Astrocyte (in vitro differentiated cells and primary cell): ENCODE measurements around the gene SEMA3G. TPM values are rescaled to one million over a fixed set of nuclear protein-coding genes. Genes with fewer than 3 reads are reported as not detected.

Experiments
- DNase-seq: peaks from one replicate; pipeline ENCODE4 v3.0.0-alpha.2; 2010; ENCODE audit warnings: low read depth
- FAIRE-seq: peaks from 2 replicates; lab custom pipeline; 2011; peaks lifted over from hg19 to GRCh38; lab: Jason Lieb, UNC
- H2AFZ ChIP-seq: 2 replicates; pipeline ENCODE4 v1.6.0; 2012; ENCODE audit warnings: low read depth, low read length, inconsistent platforms
- H3K27ac ChIP-seq: 2 replicates; pipeline ENCODE4 v1.5.1; 2011; ENCODE audit warnings: low read depth, low read length, inconsistent platforms
- H3K27me3 ChIP-seq: 2 replicates; pipeline ENCODE4 v1.6.0; 2011; ENCODE audit warnings: low read length, inconsistent platforms; ENCODE audit not compliant: insufficient read depth
- H3K36me3 ChIP-seq: 2 replicates; pipeline ENCODE4 v1.5.1; 2011; ENCODE audit warnings: low read length, inconsistent platforms; ENCODE audit not compliant: insufficient read depth
- H3K4me1 ChIP-seq: 2 replicates; pipeline ENCODE4 v1.5.1; 2011; ENCODE audit warnings: low read length, inconsistent platforms; ENCODE audit not compliant: insufficient read depth
- H3K4me2 ChIP-seq: 2 replicates; pipeline ENCODE4 v1.6.0; 2012; ENCODE audit warnings: low read length, inconsistent platforms
- H3K4me3 ChIP-seq: 2 replicates; pipeline ENCODE4 v1.5.1; 2011; ENCODE audit warnings: low read depth, mild to moderate bottlenecking, low read length, inconsistent platforms; ENCODE audit not compliant: insufficient read depth
- H3K79me2 ChIP-seq: 2 replicates; pipeline ENCODE4 v1.6.0; 2012; ENCODE audit warnings: mild to moderate bottlenecking, low read length, inconsistent platforms; ENCODE audit not compliant: insufficient read depth
- H3K9ac ChIP-seq: 2 replicates; pipeline ENCODE4 v1.6.0; 2012; ENCODE audit warnings: mild to moderate bottlenecking, low read length, inconsistent platforms
- H3K9me3 ChIP-seq: 2 replicates; pipeline ENCODE4 v1.5.1; 2012; ENCODE audit warnings: low read depth, mild to moderate bottlenecking, low read length, inconsistent platforms; ENCODE audit not compliant: insufficient read depth
- H4K20me1 ChIP-seq: 2 replicates; pipeline ENCODE4 v1.6.0; 2012; ENCODE audit warnings: low read length, inconsistent platforms; ENCODE audit not compliant: insufficient read depth
- H3K27ac Mint-ChIP-seq: one replicate; pipeline ENCODE4 v1.8.0; 2021; ENCODE audit warnings: mild to moderate bottlenecking, mixed read lengths; ENCODE audit not compliant: unreplicated experiment
- H3K27me3 Mint-ChIP-seq: one replicate; pipeline ENCODE4 v1.8.0; 2021; ENCODE audit warnings: low read depth, mixed read lengths; ENCODE audit not compliant: unreplicated experiment
- H3K36me3 Mint-ChIP-seq: one replicate; pipeline ENCODE4 v1.8.0; 2021; ENCODE audit warnings: low read depth, mixed read lengths; ENCODE audit not compliant: unreplicated experiment
- H3K4me1 Mint-ChIP-seq: one replicate; pipeline ENCODE4 v1.8.0; 2021; ENCODE audit warnings: low read depth, mixed read lengths; ENCODE audit not compliant: unreplicated experiment
- H3K4me3 Mint-ChIP-seq: one replicate; pipeline ENCODE4 v1.8.0; 2021; ENCODE audit warnings: mild to moderate bottlenecking, moderate library complexity, mixed read lengths; ENCODE audit not compliant: unreplicated experiment
- H3K9me3 Mint-ChIP-seq: one replicate; pipeline ENCODE4 v1.8.0; 2021; ENCODE audit warnings: mild to moderate bottlenecking, mixed read lengths; ENCODE audit not compliant: unreplicated experiment
- CTCF ChIP-seq: IDR thresholded peaks from 2 replicates; pipeline ENCODE4 v1.5.1; 2011; ENCODE audit warnings: low read depth, mild to moderate bottlenecking, inconsistent platforms, low read length, moderate library complexity; ENCODE audit not compliant: insufficient read depth
- EZH2 ChIP-seq: IDR thresholded peaks from 2 replicates; pipeline ENCODE4 v1.6.1; 2012; ENCODE audit warnings: mild to moderate bottlenecking, low read length, inconsistent platforms; ENCODE audit not compliant: insufficient read depth
- total RNA-seq: library from RNA; stranded (reverse); gene quantifications from 2 replicates; pipeline ENCODE4 v1.2.1, GENCODE V29; 2021

The SEMA3G gene
- total RNA-seq, 1 donor from 2014 or later: 0.09 TPM

GRCh38 chr3:52395503-52395865 is 49.4 kb downstream of the SEMA3G start:
- peaks cover 2% of the 10 kb centered on the region for H3K9me3 Mint-ChIP-seq
- H3K27ac ChIP-seq: no peak overlapping the region
- FAIRE-seq (no peak), DNase-seq (no peak)
- no peak for TF ChIP-seq EZH2
- TF ChIP-seq CTCF: no peak
- H3K4me2 ChIP-seq: no peak overlapping the region
- no peaks in the 10 kb centered on the region for H4K20me1 ChIP-seq
- no peak overlapping the region for H3K4me3 ChIP-seq
- H3K27me3 Mint-ChIP-seq: peaks cover 27% of the 10 kb centered on the region
- no peak overlapping the region for H3K9ac ChIP-seq
- H3K4me1 ChIP-seq: no peaks in the 10 kb centered on the region
- H3K36me3 ChIP-seq: no peaks in the 10 kb centered on the region
- no peaks in the 10 kb centered on the region for H3K27me3 ChIP-seq
- peaks cover 11% of the 10 kb centered on the region for H3K36me3 Mint-ChIP-seq
- no peak overlapping the region for H2AFZ ChIP-seq
- H3K4me1 Mint-ChIP-seq: no peaks in the 10 kb centered on the region
- no peak overlapping the region for H3K4me3 Mint-ChIP-seq
- H3K79me2 ChIP-seq: no peaks in the 10 kb centered on the region
- H3K9me3 ChIP-seq: no peaks in the 10 kb centered on the region
- H3K27ac Mint-ChIP-seq: no peak overlapping the region

GRCh38 chr3:52394751-52395502 is 50.0 kb downstream of the SEMA3G start:
- TF ChIP-seq EZH2: no peak
- TF ChIP-seq CTCF: no peak
- H3K36me3 Mint-ChIP-seq: peaks cover 10% of the 10 kb centered on the region
- H3K27ac Mint-ChIP-seq: no peak overlapping the region

GRCh38 chr3:52393959-52394670 is 50.8 kb downstream of the SEMA3G start:
- Histone ChIP-seq H3K4me3 (no peak overlapping the region), H3K79me2 (no peaks in the 10 kb centered on the region), H3K4me1 (no peaks in the 10 kb centered on the region), H4K20me1 (no peaks in the 10 kb centered on the region), H3K27ac (no peak overlapping the region), H3K4me2 (no peak overlapping the region), H3K9me3 (no peaks in the 10 kb centered on the region), H2AFZ (no peak overlapping the region), H3K36me3 (no peaks in the 10 kb centered on the region), H3K9ac (no peak overlapping the region), H3K27me3 (no peaks in the 10 kb centered on the region)
- H3K4me3 Mint-ChIP-seq: no peak overlapping the region
- H3K27me3 Mint-ChIP-seq: peaks cover 33% of the 10 kb centered on the region
- no peak overlapping the region for H3K27ac Mint-ChIP-seq
- peaks cover 2% of the 10 kb centered on the region for H3K9me3 Mint-ChIP-seq
- no peaks in the 10 kb centered on the region for H3K4me1 Mint-ChIP-seq
- TF ChIP-seq EZH2: no peak
- TF ChIP-seq CTCF: no peak
- DNase-seq (no peak), FAIRE-seq (no peak)
- H3K36me3 Mint-ChIP-seq: peaks cover 10% of the 10 kb centered on the region

More at GRCh38 chr3:52394751-52395502, 50.0 kb downstream of the SEMA3G start:
- Histone ChIP-seq H3K9me3 (no peaks in the 10 kb centered on the region), H4K20me1 (no peaks in the 10 kb centered on the region), H3K36me3 (no peaks in the 10 kb centered on the region), H3K27ac (no peak overlapping the region), H2AFZ (no peak overlapping the region), H3K27me3 (no peaks in the 10 kb centered on the region), H3K4me1 (no peaks in the 10 kb centered on the region), H3K4me2 (no peak overlapping the region), H3K79me2 (no peaks in the 10 kb centered on the region), H3K4me3 (no peak overlapping the region), H3K9ac (no peak overlapping the region)
- H3K9me3 Mint-ChIP-seq: peaks cover 2% of the 10 kb centered on the region
- H3K4me1 Mint-ChIP-seq: no peaks in the 10 kb centered on the region
- peaks cover 32% of the 10 kb centered on the region for H3K27me3 Mint-ChIP-seq
- no peak for FAIRE-seq
- DNase-seq: no peak
- no peak overlapping the region for H3K4me3 Mint-ChIP-seq
